Measurements from ENCODE around the gene AGPS. TPM values are rescaled to one million over a fixed set of nuclear protein-coding genes. Genes with fewer than 3 reads are reported as not detected.
"Not testable (repeated sequence)": the region's sequence is repeated elsewhere in the genome, so short reads cannot be mapped to it uniquely, and the experiment has no call there.

The AGPS gene
- total RNA-seq, 1 donor from 2014 or later: 95.4 TPM

DNA sequence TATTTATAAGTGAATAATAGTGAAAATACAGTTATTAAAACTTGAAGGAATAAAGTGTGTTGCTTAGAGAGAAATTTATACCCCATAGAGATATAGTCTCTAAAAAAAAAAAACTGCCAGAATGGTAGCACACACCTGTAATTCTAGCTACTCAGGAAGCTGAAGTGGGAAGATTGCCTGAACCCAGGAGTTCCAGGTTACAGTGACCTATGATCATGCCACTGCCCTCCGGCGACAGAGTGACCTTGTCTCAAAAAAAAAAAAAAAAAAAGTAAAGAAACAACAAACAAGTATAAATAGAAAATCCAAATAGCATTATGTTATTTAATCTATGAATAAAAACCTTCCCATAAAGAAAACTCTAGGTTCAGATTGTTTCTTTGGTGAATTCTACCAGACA is 7.4 kb upstream of the AGPS start:
- no peak for DNase-seq (ENCODE audit: low read depth)

DNA sequence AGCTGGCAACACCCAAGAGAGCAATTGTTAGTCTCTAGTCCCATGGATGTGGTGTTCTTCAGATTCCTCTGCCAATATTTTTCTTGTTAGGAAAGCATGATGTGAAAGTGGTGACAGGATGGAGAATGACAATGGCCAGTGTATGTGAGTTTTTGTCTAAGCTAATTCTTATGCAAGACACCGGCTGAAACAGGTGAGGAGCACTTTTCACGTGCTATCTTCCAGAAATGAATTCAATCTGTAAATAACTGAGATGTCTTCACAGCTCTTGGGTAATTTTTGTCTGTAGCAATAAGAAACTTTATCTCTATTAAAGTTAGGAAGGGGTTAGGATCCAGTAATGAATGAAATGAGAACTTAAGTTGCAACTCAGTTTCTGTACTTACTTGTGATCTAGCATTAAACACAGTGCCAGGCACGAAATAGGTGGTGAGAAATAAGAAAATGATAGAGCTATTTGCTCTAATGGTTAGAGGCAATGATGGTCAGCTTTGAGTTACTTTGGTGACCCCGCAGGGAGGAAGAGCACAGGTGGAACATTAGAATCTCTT is 676 bp upstream of the AGPS start:
- DNase-seq (ENCODE audit: low read depth): no peak

DNA sequence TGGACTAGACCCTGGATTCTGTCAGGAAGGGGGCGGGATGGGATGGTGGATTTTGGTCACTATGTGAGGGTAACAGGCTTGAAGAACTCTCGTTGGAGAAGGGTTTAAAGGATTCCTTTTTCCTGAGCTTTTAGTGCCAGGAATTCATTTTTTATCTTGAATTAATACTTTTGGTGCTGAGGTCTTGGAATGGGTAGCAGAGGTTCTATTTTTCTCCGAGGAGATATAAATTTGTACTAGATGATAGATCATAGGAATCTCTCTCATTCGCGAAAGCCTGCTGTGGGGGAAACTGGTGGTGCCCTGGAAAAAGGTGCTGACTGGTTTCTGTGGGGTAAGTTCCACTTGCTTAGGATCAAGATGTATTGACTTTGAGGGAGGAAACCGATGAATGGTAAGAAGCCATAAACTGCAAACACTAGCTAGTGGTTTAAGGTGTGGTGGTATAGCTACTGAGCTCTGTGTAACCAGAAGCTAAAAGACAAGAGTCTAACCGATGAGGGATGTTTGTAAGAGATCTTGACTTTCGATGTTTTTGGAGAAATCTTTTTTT is 706 bp downstream of the AGPS start:
- DNase-seq (ENCODE audit: low read depth): no peak

DNA sequence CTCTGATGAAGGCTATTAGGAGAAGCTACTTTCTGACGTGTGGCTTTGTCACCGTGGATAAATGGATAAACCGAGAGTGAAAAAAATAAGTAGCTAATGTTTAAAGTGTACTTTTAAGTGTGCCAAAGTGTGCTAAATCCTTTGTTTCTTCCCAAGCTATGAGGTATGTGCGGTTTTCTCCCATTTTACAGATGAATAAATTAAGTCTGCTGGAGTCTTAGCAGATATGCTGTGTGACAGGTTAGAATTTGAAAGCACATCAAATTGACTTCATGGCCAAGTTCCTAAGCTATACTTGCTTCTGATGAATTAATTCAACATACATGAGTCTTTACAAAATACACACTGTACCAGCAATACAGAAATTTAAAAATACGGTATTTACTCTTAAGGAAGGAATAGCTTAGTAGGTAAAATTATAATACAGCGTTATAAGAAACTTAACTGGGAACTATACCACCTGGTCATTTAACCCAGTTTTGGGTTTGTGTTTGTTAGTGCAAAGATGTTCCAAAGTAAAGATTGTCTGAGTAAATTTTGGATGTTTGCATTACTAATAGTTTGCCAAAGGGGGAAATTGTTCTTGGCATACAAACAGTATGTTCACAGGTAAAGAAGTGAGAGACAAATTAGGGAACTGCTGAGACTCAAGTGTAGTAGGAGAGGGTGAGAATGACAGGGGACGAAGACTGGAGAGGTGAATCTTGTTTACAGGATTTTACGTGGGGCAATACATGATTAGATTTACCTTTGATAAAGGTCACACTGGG is 1.4 kb downstream of the AGPS start:
- no peak for DNase-seq (ENCODE audit: low read depth)

DNA sequence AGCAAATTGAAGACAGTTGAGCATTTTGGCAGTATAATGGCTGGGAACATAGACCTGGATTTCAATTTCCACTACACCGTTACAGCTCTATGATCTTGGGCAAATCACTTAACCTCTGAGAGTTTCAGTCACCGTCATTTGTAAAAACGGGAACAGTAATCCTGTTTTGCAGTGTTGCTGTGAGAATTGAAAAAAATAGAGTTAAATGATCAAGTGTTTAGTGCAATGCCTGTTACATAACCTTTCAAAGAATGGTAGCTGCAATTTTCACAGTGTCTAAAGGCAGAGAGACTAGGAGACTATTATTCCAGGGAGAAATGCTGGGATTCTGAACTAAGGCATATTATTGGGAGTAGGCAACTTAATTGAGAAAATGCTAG is 2.0 kb downstream of the AGPS start:
- DNase-seq (ENCODE audit: low read depth): no peak

DNA sequence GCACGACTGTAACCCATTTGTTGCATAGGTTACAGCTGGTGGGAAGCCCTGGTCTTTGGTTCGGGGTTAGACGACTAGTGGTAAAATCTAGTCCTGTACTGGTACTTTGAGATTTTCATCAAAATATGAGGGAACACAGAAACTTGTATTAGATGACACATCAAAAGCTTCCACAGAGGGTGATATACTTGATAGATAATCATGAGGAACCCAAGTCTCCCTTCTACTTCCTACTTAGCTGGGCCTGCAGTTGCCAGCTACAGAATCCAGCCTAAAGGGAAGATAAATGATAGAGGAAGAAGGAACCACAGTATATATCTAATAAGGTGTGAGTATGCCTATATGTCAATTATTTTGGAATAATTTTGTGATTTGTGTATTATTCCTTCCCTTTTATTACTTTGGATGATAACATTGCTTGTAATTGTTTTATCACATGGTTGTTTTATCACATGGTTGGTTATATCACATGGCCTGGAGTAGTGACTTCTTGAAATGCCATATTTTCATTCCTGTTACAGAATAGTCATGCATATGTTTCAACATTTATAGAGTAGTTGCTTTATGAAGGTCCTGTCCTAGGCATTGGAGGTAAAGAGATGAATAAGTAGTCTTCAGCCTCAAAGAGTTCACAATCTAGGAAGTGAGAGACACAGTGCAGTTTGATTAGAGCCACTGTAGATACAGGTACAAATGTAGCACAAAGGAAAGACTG is 2.9 kb downstream of the AGPS start:
- DNase-seq (ENCODE audit: low read depth): no peak

DNA sequence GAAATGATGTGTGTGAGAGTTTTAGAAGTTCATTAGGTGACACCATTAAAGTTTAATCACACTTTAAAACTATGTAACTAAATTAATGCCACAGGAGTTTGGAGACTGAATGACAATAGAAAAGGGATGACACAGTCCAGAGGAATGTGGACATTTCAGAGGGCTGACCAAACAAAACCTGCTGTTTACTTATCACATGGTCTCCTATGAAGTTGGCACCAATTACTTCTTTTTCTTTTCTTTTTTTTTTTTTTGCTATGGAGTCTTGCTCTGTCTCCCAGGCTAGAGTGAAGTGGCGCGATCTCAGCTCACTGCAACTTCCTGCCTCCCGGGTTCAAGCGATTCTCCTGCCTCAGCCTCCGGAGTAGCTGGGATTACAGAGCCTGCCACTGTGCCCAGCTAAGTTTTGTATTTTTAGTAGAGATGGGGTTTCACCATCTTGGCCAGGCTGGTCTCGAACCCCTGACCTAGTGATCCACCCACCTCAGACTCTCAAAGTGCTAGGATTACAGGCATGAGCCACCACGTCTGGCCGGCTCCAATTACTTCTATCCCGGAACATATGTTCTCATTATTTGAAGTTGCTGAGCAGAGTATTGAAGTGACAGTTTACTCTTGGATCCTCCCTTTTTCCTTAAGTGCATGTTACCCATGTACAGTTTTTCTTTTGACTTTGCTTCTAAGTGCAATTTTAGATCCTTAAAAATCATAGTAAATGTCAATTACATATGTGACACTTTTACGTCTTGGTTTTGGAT is 4.3 kb downstream of the AGPS start:
- peak; percentile 97 for DNase-seq (ENCODE audit: low read depth)

DNA sequence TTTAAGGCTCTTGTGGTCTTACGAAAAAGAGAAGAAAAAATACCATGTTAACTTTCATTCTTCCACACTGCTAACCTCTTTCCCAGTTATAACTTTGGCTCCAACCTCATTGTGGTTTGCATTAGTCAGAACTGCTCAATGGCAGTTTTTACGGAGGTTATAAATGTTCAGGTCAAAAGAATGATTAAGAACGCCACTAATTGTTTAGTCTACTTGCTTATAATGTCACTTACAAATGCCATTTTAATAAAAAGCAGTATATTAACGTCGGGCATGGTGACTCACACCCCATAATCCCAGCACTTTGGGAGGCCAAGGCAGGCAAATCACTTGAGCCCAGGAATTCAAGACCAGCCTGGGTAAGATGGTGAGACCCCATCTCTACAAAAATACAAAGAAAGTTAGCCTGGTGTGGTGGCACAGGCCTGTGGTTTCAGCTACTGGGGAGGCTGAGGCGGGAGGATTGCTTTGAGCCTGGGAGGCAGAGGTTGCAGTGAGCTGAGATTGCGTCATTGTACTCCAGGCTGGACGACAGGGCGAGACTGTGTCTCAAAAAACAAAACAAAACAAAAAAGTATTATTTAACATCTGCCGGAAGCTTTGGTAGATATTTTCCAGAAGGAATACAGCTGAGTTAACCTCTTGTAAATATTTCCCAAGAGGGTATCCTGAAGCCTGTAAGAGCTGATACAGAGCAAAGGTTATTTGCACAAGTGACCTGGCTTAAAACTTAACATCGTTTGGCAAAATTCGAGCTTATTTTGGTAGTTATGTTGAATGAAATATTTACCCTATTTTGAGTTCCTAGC is 5.1 kb downstream of the AGPS start:
- DNase-seq (ENCODE audit: low read depth): peak; percentile 96

DNA sequence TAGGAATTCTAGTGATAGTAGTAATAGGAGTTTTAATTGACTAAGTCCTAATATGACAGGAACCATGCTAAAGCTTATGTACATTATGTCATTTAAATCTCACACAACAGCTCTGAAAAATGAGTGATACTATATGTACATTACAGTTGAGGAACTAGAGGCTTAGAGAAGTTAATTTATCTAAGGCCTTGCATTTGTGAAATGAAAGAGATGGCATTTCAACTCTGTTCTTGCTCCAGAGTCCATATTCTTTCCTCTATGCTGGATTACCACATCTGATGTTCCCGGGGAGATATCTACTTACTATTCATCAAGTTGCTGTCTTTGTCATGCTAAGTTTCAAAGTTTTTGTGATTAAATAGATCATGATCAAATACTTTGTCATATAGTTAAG is 5.7 kb downstream of the AGPS start:
- DNase-seq (ENCODE audit: low read depth): no peak

DNA sequence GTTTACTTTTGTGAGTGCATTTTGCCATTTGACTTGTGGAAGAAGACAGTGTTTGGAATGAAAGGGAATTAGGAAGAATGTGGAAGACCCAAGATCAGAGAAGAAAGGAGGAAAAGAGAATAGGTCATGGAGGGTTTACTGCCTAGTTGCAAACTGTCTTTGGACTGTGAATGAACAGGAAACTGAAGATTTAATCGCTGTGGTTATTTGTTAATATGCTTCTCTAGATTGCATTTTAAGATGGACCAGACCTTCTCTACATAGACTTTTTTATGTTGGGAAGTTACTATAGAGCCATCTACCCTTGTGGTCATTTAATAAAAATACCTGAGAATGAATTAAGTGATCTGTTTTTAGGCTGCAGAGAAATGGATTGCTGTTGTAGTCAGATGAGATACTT is 6.2 kb downstream of the AGPS start:
- DNase-seq (ENCODE audit: low read depth): no peak

DNA sequence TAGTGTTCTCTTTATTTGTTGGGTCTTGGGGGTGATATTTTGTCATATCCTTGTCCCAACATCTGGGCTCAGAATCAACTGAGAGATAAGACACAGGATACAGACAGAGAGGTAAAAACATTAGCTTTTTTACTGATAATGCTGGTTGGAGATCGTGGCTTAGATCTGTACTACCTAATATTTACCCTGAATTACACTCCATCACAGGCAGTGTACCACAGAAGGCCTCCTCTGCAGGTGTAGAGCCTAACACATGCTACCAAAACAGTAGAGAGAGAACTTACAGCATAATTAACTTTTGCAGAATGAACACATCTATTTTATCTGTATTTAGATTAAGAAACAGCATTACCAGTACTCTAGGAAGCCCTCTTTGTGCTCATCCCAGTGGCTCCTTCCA is 6.8 kb downstream of the AGPS start:
- no peak for DNase-seq (ENCODE audit: low read depth)

DNA sequence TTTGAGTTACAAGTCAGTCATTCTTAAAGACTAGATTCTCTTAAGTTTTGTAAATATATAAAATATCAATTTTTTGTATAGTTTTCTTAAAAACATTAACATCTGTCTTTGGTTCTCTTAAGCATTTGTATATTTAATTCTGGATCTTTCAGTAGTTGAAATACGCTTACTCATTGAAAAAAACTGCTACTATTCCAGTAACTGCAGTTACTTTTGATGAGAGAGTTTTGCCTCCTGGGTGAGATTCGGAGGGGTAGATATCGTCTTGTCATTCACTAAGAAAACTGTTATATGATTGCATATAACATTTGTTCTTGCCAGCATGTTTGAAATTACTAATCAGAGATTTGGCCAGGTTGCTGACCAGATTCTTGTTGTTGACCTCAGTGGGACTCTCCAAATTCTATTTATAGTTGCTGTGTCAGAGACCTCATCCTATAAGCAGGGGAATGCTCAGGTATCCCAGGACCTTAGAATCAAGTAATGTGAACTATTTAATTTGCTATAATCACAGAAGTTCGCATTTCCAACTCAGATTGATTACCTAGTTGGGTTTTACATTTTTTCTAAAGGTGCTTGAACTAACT is 7.9 kb downstream of the AGPS start:
- DNase-seq (ENCODE audit: low read depth): peak; percentile 61

DNA sequence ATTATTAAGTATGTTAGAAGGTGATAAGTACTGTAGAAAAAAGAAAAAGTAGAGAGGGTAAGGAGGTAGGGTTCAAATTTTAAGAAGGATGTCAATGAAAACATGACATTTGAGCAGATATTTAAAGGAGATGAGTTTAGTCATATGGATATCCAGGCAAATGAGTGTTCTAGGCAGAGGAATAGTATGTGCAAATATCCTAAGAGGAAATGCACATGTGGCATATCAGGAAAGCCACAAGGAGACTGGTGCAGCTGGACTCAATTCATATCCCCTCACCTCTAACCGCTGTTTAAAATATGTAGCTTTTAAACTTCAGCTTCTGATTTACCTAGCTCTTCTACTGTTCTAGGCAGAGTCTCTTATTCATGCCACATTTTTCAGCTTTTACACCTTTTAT is 9.5 kb downstream of the AGPS start:
- no peak for DNase-seq (ENCODE audit: low read depth)

DNA sequence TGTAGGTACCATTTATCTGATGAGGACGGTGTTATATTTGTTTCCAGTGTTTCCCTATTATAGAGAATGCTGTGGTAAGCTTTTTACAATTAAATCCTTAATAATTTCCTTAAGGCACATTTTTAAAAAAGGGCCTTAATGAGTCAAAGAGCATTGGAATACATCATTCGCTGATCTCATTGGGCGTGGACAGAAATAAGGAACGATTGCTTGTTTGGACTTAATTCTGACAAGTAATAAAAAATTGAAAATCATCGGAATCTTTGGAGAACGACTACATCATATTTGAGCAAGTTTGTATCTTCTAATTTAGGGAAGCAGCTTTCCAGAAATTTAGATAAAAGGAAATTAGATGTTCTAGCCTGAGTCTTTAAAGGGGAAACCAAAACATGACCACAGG is 11.3 kb downstream of the AGPS start:
- DNase-seq (ENCODE audit: low read depth): no peak

DNA sequence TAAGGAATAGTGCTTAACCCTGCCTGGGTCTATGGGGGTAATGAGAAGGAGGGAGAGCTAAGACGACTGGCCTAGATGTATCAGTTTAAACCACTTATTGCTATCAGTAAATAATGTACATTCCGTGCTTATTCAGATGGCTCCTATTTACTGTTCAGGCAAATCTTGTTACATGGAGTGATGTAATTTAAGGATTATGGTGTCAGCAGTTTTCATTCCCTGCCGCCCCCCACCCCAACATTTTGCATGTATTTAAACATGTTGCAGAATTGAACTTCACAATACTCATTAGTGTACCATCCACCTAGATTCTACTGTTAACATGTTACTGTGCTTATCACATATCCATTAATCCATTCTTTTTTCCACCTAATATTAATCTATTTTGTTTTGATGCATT is 11.7 kb downstream of the AGPS start:
- DNase-seq (ENCODE audit: low read depth): no peak

DNA sequence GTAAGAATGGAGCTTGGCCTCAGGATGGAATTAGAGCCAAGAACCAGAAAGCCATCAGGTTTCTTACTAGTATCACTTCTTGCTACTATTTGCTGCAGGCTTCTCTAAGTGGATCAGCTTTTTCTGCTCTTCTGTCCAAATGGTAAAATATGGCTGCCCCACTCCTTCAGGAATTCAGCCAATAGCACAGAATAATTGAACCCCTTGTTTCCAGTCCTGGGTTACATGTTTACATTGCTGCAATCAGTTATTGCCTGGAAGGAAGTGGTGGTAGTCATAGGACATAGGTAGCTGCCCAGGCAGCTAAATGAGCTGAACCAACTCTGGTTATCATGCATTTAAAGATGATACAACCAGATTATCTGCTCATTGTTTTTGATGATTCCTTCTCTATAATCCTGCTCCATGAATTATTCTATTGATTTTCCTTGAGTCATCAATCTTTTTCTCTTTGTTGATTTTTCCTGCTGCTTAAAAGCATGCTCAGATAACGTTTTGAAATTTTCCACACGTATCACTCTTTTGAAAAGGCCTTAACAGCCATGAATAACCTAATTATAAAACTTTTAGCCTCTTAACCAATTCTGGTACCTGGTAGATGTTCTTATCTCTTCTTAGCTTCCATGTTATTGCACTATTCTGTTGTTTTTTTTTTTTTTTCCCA is 12.6 kb downstream of the AGPS start:
- DNase-seq (ENCODE audit: low read depth): no peak

DNA sequence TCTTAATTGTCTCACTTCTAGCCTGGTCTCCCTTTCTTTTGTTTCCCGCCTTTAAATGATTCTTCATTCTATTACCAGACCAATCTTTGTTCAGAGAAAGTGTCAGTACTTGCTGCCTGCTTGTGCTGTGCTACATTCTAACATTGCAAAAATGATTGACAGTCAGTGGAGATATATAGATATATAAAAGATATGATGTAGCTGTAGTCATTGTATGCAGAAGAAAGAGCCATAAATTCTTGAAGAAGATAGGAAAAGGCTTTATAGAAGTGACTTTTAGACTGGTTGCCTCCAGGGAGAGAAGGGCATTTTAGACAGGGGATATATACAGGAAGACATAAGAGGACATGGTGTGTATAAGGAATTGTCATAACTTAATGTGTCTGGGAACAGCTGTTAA is 13.6 kb downstream of the AGPS start:
- no peak for DNase-seq (ENCODE audit: low read depth)

DNA sequence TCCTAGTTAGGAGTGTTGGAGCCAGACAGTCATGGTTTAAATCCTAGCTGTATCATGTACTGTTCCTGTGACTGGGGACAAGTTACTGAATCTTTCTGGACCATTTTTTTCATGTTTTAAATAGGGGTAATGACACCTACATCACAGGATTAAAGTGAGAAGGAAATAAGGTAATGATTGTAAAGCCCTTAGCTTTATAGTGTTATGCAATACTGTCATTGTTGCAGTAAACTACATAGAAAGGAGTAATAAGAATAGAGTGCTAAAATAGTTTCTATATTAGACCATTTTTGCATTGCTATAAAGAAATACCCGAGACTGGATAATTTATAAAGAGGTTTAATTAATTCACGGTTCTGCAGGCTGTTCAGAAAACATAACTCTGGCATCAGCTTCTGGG is 14.5 kb downstream of the AGPS start:
- no peak for DNase-seq (ENCODE audit: low read depth)

DNA sequence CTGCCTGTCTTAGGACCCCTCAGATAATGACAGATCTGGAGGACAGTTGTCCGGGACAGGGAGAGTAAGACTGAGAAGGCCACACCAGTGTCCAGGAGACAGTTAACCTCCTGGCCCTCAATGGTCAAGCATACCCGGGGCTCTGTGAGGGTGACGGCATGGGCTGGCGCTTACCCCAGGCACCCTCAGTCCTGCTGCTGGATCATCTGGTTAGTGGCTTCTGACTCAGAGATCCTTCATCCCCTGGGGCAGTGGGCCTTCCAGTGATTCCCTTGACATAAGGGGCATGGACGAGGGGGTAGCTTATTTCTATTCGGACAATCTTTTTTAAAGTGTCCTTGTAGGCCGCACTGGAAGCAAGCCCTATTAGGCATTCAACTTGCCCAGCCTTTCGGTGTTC is 18.1 kb downstream of the AGPS start:
- DNase-seq (ENCODE audit: low read depth): not testable (repeated sequence)

DNA sequence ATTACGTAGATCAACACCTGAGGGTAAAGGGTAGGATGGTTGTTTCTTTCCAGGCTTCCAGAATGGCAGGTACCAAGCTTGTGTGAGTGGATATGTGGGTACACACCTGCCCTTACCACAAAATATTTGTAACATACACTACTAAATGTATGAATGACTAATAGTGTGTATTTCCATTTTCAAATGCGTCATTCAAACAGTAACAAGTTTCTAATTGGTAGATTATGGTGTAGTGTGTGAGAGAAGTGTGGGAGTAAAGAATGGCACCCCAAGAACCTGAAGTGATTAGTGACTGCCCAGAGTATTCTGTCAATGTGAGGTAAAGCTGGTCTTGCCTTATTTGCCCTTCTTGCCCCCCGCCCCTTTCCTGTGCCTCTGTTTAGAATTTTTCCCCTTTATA is 21.1 kb downstream of the AGPS start:
- DNase-seq (ENCODE audit: low read depth): no peak

DNA sequence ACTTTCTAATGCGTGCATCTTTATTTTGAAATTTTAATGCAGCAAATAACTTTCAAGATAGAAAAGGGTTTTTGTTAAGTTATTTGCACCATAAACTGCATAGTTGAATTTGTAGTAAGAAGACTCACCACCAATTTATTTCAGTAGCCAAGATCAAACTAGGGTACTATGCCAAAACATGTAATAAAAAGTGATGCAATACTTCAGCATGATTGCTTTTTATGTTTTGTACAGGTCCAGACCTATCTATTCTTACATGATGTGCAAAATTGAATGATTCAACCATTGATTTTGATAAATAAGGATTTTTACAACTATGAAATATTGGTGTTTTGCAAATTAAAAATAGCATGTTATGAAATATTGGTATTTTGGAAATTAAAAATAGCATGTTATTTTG is 26.7 kb downstream of the AGPS start:
- peak; percentile 80 for DNase-seq (ENCODE audit: low read depth)

Data from renal cortical epithelial cell (primary cell).